H1 (cell line): ENCODE measurements around the gene EEF1AKMT3. TPM values are rescaled to one million over a fixed set of nuclear protein-coding genes. Genes with fewer than 3 reads are reported as not detected.

ENCODE experiments used
- ATF3 ChIP-seq: IDR thresholded peaks from 2 replicates; pipeline ENCODE4 v1.6.1; 2011; ENCODE audit warnings: low read depth, mild to moderate bottlenecking, low read length; ENCODE audit not compliant: insufficient read depth
- BCL11A ChIP-seq, 2 experiments: IDR thresholded peaks; one replicate each; pipeline ENCODE4 v1.6.1; 2011; ENCODE audit warnings: low read depth in 2 of 2, low read length in 2 of 2, mild to moderate bottlenecking in 2 of 2
- E2F6 ChIP-seq: IDR thresholded peaks from 2 replicates; pipeline ENCODE4 v1.6.1; 2012; ENCODE audit warnings: inconsistent platforms
- MAFK ChIP-seq: IDR thresholded peaks from 2 replicates; pipeline ENCODE4 v1.6.1; 2012; ENCODE audit warnings: low read depth, mild to moderate bottlenecking, improper control_type of control experiment, low read length
- MAX ChIP-seq: IDR thresholded peaks from 2 replicates; pipeline ENCODE4 v1.6.1; 2012; ENCODE audit warnings: inconsistent platforms
- POLR2A ChIP-seq, 2 experiments: IDR thresholded peaks; 1 replicate in 1 of 2; 2 replicates in 1 of 2; pipeline ENCODE4 v1.6.1; 2011; ENCODE audit warnings: low read depth in 2 of 2, low read length in 2 of 2, mild to moderate bottlenecking in 2 of 2; ENCODE audit errors: control extremely low read depth in 1 of 2
- RFX5 ChIP-seq: IDR thresholded peaks from 2 replicates; pipeline ENCODE4 v1.6.1; 2011; ENCODE audit warnings: low read depth, low read length, improper control_type of control experiment, borderline replicate concordance
- SIN3A ChIP-seq, 2 experiments: IDR thresholded peaks in 1 of 2; conservative IDR thresholded peaks in 1 of 2; 2 replicates each; pipeline ENCODE4 v1.6.1; 2011 to 2012; ENCODE audit warnings: low read length in 2 of 2, improper control_type of control experiment in 1 of 2, low read depth in 1 of 2, mild to moderate bottlenecking in 1 of 2
- SP1 ChIP-seq: IDR thresholded peaks from 2 replicates; pipeline ENCODE4 v1.6.1; 2011; ENCODE audit warnings: low read depth, low read length
- SUZ12 ChIP-seq: fragments of 200-600 bp; sonication (generic); IDR thresholded peaks from 2 replicates; pipeline ENCODE4 v1.6.1; 2012; ENCODE audit warnings: mild to moderate bottlenecking, inconsistent platforms, low read length, moderate library complexity, mixed read lengths
- TBP ChIP-seq: IDR thresholded peaks from 2 replicates; pipeline ENCODE4 v1.6.1; 2011; ENCODE audit warnings: low read depth, low read length, improper control_type of control experiment
- TEAD4 ChIP-seq: IDR thresholded peaks from 2 replicates; pipeline ENCODE4 v1.6.1; 2012; ENCODE audit warnings: low read depth, low read length, inconsistent platforms, mixed read lengths
- USF2 ChIP-seq: IDR thresholded peaks from 2 replicates; pipeline ENCODE4 v1.6.1; 2011; ENCODE audit warnings: low read length, improper control_type of control experiment
- YY1 ChIP-seq: IDR thresholded peaks from 2 replicates; pipeline ENCODE4 v1.6.1; 2011; ENCODE audit warnings: low read depth, mild to moderate bottlenecking, low read length
- polyA plus RNA-seq, 7 experiments: library from polyadenylated mRNA; depleted of rRNA in 3 of 7; stranded (reverse) in 5 of 7; unstranded in 2 of 7; fragments of >200 nt in 5 of 7; fragments of 200-250 nt in 2 of 7; gene quantifications; 1 replicate in 5 of 7; 2 replicates in 1 of 7; 4 replicates in 1 of 7; pipeline versions ENCODE4 v1.2.1 to v1.2.3, GENCODE V29; 2011 to 2013; ENCODE audit warnings: missing spikeins in 2 of 7, mixed read lengths in 2 of 7
- total RNA-seq: library from RNA; stranded (reverse); fragmentation: NEBNext Ultra II Directional; extraction: Animal tissue kit (Norgen Biotek cat#: 25700); gene quantifications from 2 replicates; pipeline ENCODE4 v1.2.1, GENCODE V29; 2021

EEF1AKMT3 gene
- total and polyA plus RNA-seq, 2 of the 8 experiments (the other 6 are each of a cell fraction or from before 2014, with no cell fraction given) = 3.1 to 4.4 TPM

DNA sequence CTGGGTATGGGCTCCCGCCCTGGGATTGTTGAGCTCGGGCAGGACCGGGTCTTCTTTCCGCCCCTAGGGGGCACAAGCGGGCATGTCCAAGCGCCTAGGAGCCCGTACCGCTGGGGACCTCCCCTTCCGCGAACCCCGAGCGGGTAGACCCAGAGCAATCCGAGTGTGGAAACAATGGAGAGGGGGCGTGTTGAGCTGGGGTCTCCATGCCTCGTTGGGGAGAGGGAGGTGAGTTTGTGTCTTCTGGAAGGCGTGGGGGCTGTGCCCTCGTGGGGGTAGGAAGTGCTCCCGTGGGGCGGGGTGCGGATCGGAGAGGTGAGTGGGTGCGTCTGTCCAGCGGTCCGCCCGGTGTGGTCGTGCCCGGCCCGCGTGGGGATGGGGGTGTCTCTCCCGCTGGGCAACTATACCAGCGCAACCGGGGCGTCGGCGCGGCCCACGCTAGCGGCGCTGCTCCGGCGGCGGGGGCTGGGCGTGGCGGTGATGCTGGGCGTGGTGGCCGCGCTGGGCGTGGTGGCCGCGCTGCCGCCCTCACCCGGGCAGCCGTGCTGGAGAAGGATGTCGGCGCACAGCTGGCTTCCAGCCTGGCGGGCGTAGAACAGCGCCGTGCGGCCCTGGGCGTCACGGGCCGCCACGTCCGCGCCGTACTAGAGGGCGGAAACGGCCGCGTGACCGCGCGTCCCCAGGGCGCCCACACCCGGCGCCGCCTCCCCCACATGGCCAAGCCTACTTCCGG is 46.1 kb upstream of the EEF1AKMT3 start (continued):
- TF ChIP-seq MAFK (no peak), ATF3 (no peak), TBP (0 out of 2 replicates have a peak, but pooled peaks have one; percentile 11), USF2 (no peak), RFX5 (no peak), YY1 (peak; percentile 53; the same call in 1 of the 2 replicates), SIN3A (conservative IDR thresholded peaks at IDR 0.05 in 1 of 2, IDR thresholded peaks at IDR 0.05 in 1 of 2; ENCODE audit: low read depth in 1 of 2, low read length in 2 of 2) (peak; percentile 42 to 82; a peak in 1 of 4 replicates), E2F6 (0 out of 2 replicates have a peak, but pooled peaks have one; percentile 45), TEAD4 (no peak), SUZ12 (no peak), MAX (no peak; the same call in 1 of the 2 replicates), SP1 (no peak), BCL11A (IDR thresholded peaks at IDR 0.05; ENCODE audit: low read depth in 2 of 2, low read length in 2 of 2) (no peak), POLR2A (IDR thresholded peaks at IDR 0.05; ENCODE audit: control extremely low read depth in 1 of 2, low read depth in 2 of 2, low read length in 2 of 2) (no peak)
